K562 (cell line): ENCODE measurements around the gene NT5C1B. TPM values are rescaled to one million over a fixed set of nuclear protein-coding genes. Genes with fewer than 3 reads are reported as not detected.

Source experiments
- ATAC-seq: fragments of 200-7000 bp; cut with Tn5 transposase; 3 replicates; pipeline ENCODE4 v1.9.1; 2020; ENCODE audit warnings: moderate library complexity
- BruUV-seq: library from RNA; stranded (reverse); fragments of 400-500 nt; replicated peaks from 2 replicates; lab custom pipeline; 2021; lab: Mats Ljungman, UMichigan
- CTCF ChIA-PET: fragments of 300-600 bp; formaldehyde crosslinking; extraction: SDS; loops from one replicate; lab custom pipeline; 2021; ENCODE audit warnings: low intra/inter-chr PET ratio; lab: Yijun Ruan, JAX
- POLR2A ChIA-PET: fragments of 300-600, 350-650 bp; sonication (Branson Sonifier 250); formaldehyde crosslinking; extraction: SDS; loops from one replicate; lab custom pipeline; 2021; ENCODE audit warnings: antibody characterized with exemption, inconsistent platforms; lab: Yijun Ruan, JAX
- DNase-seq, 4 experiments: peaks; one replicate each; pipeline versions ENCODE4 v3.0.0 to v3.0.0-alpha.2; 2011 to 2018; ENCODE audit warnings: low spot score in 3 of 4, mixed read lengths in 3 of 4; ENCODE audit errors: extremely low read depth in 1 of 4
- FAIRE-seq: peaks from 2 replicates; lab custom pipeline; 2011; peaks lifted over from hg19 to GRCh38; lab: Jason Lieb, UNC
- H2AFZ ChIP-seq: 2 replicates; pipeline ENCODE4 v1.6.0; 2011; ENCODE audit warnings: low read depth, low read length, control low read depth, inconsistent platforms
- H3K27ac ChIP-seq: fragments of 200-600 bp; 3 replicates; pipeline ENCODE4 v1.8.0; 2011; ENCODE audit warnings: low read depth, mild to moderate bottlenecking, control low read depth, inconsistent platforms, low read length, moderate library complexity, mixed read lengths; ENCODE audit errors: extremely low read depth
- H3K27me3 ChIP-seq, 2 experiments: fragments of 300-600 bp in 1 of 2; 2 replicates in 1 of 2; 3 replicates in 1 of 2; pipeline versions ENCODE4 v1.6.0 to v1.8.0; 2011; ENCODE audit warnings: inconsistent platforms in 2 of 2, low read length in 2 of 2, mild to moderate bottlenecking in 1 of 2, mixed read lengths in 1 of 2, moderate library complexity in 1 of 2; ENCODE audit not compliant: control insufficient read depth in 2 of 2, insufficient read depth in 2 of 2
- H3K36me3 ChIP-seq: fragments of 300-600 bp; 3 replicates; pipeline ENCODE4 v1.8.0; 2011; ENCODE audit warnings: mild to moderate bottlenecking, low read length, inconsistent platforms; ENCODE audit not compliant: control insufficient read depth, insufficient read depth
- H3K4me1 ChIP-seq, 2 experiments: fragments of 200-600 bp in 1 of 2; replicated peaks in 1 of 2; 2 replicates in 1 of 2; 3 replicates in 1 of 2; pipeline versions ENCODE4 v1.5.1 to v1.8.0; 2011; ENCODE audit warnings: inconsistent platforms in 2 of 2, low read length in 2 of 2, mild to moderate bottlenecking in 1 of 2, mixed read lengths in 1 of 2, moderate library complexity in 1 of 2; ENCODE audit not compliant: control insufficient read depth in 2 of 2, insufficient read depth in 2 of 2
- H3K4me2 ChIP-seq: 2 replicates; pipeline ENCODE4 v1.6.1; 2011; ENCODE audit warnings: low read length, control low read depth, inconsistent platforms, mixed read lengths; ENCODE audit not compliant: insufficient read depth
- H3K4me3 ChIP-seq: fragments of 200-600 bp; sonication (generic), shearing (Covaris generic); 2 replicates; pipeline ENCODE4 v1.5.1; 2016; ENCODE audit warnings: control low read depth, inconsistent platforms
- H3K79me2 ChIP-seq: fragments of 200-600 bp; 3 replicates; pipeline ENCODE4 v1.8.0; 2011; ENCODE audit warnings: low read length, inconsistent platforms; ENCODE audit not compliant: control insufficient read depth, insufficient read depth
- H3K9ac ChIP-seq, 2 experiments: 2 replicates each; pipeline versions ENCODE4 v1.6.0 to v1.6.1; 2011; ENCODE audit warnings: low read depth in 2 of 2, low read length in 2 of 2, control low read depth in 1 of 2, inconsistent platforms in 1 of 2, mild to moderate bottlenecking in 1 of 2, mixed read lengths in 1 of 2; ENCODE audit not compliant: insufficient read depth in 1 of 2
- H3K9me1 ChIP-seq: one replicate; pipeline ENCODE4 v1.6.0; 2011; ENCODE audit warnings: inconsistent platforms, mild to moderate bottlenecking, low read length, moderate library complexity; ENCODE audit not compliant: control insufficient read depth, insufficient read depth
- H3K9me3 ChIP-seq: replicated peaks from 2 replicates; pipeline ENCODE4 v1.5.1; 2011; ENCODE audit warnings: low read depth, low read length, inconsistent platforms; ENCODE audit not compliant: control insufficient read depth, insufficient read depth
- H4K20me1 ChIP-seq: replicated peaks from 2 replicates; pipeline ENCODE4 v1.6.1; 2011; ENCODE audit warnings: low read length, inconsistent platforms, mixed read lengths; ENCODE audit not compliant: control insufficient read depth, insufficient read depth
- CEBPB ChIP-seq: fragments of 450-650 bp; IDR thresholded peaks from 2 replicates; pipeline ENCODE4 v1.6.1; 2016; ENCODE audit warnings: missing genetic modification characterization, missing compliant biosample characterization
- HMGN3 ChIP-seq: IDR thresholded peaks from 2 replicates; pipeline ENCODE4 v1.6.1; 2011; ENCODE audit warnings: borderline replicate concordance, low read depth, mild to moderate bottlenecking, mixed read lengths, low read length; ENCODE audit not compliant: insufficient read length; ENCODE audit errors: extremely low read depth
- HNRNPL ChIP-seq: fragments of 200-400 bp; formaldehyde crosslinking; IDR thresholded peaks from 2 replicates; pipeline ENCODE4 v1.6.1; 2017; ENCODE audit warnings: low read depth, mild to moderate bottlenecking, low read length
- JUN ChIP-seq, 2 experiments: sonication (generic) in 1 of 2; formaldehyde crosslinking in 1 of 2; IDR thresholded peaks; 2 replicates each; pipeline versions ENCODE4 v1.6.1 to v1.8.0; 2012 to 2022; ENCODE audit warnings: borderline replicate concordance in 2 of 2, mild to moderate bottlenecking in 2 of 2, improper control_type of control experiment in 1 of 2, low read depth in 1 of 2, low read length in 1 of 2, missing genetic modification reagents in 1 of 2
- MIER1 ChIP-seq: fragments of 450-650 bp; IDR thresholded peaks from 2 replicates; pipeline ENCODE4 v1.6.1; 2016; ENCODE audit warnings: antibody characterized with exemption, mild to moderate bottlenecking, low read depth
- MYBL2 ChIP-seq, 2 experiments: fragments of 450-650 bp in 1 of 2; sonication (generic) in 1 of 2; formaldehyde crosslinking in 1 of 2; IDR thresholded peaks; 2 replicates each; pipeline versions ENCODE4 v1.6.1 to v1.8.1; 2017 to 2022; ENCODE audit warnings: borderline replicate concordance in 1 of 2, inconsistent platforms in 1 of 2, low read depth in 1 of 2, mild to moderate bottlenecking in 1 of 2, missing genetic modification reagents in 1 of 2, moderate library complexity in 1 of 2
- SIN3B ChIP-seq: fragments of 450-650 bp; IDR thresholded peaks from 2 replicates; pipeline ENCODE4 v1.6.1; 2017; ENCODE audit warnings: low read depth, mild to moderate bottlenecking, moderate library complexity
- ZNF780A ChIP-seq: fragments of 250-450 bp; sonication (Bioruptor Pico); IDR thresholded peaks from 2 replicates; pipeline ENCODE4 v1.5.0; 2021; ENCODE audit warnings: mild to moderate bottlenecking
- WGBS: fragments of 100-300 bp; shearing (Covaris generic); methylation state at CpG from one replicate; pipeline ENCODE4 v1.1.6; 2016; ENCODE audit warnings: low coverage, mixed read lengths; ENCODE audit not compliant: insufficient coverage; ENCODE audit errors: missing lambda C conversion rate; 5-methylcytosine and 5-hydroxymethylcytosine counted together
- in situ Hi-C: fragments of 300-500 bp; cut with MboI; formaldehyde crosslinking; loops from 4 replicates; pipeline ENCODE4 v1.15.0; 2018; ENCODE audit warnings: inconsistent platforms, mixed read lengths
- intact Hi-C: fragments of 100-400 bp; cut with micrococcal nuclease; formaldehyde crosslinking; loops from 2 replicates; pipeline ENCODE4 v1.14.2; 2022
- polyA plus RNA-seq, 8 experiments: library from polyadenylated mRNA; depleted of rRNA in 4 of 8; stranded (reverse) in 5 of 8; unstranded in 3 of 8; fragments of >200 nt; fragmentation: Nextera tagmentation in 2 of 8; fragmentation: Illumina TruSeq in 1 of 8; extraction: Ambion mirVana in 2 of 8; extraction: Trizol in 1 of 8; gene quantifications; 2 replicates each; pipeline versions ENCODE4 v1.2.1 to v1.2.3, GENCODE V29; 2011 to 2014; ENCODE audit warnings: inconsistent platforms in 1 of 8, missing spikeins in 1 of 8
- total RNA-seq, 7 experiments: library from RNA; depleted of rRNA in 6 of 7; stranded (reverse); fragments of >200 nt in 6 of 7; fragmentation: Illumina TruSeq in 2 of 7; extraction: Trizol in 2 of 7; gene quantifications; 2 replicates each; pipeline versions ENCODE4 v1.2.1 to v1.2.3, GENCODE V29; 2011 to 2021; ENCODE audit warnings: low replicate concordance in 1 of 7
- TF ChIP-seq, protein P1 (sequence below): fragments of 450-650 bp; IDR thresholded peaks from 2 replicates; pipeline ENCODE4 v1.6.1; 2016

The NT5C1B gene
- total and polyA plus RNA-seq, 9 of the 15 experiments (the other 6 are each of a cell fraction or from before 2014, with no cell fraction given), result 0.07 TPM; not detected in 8

DNA sequence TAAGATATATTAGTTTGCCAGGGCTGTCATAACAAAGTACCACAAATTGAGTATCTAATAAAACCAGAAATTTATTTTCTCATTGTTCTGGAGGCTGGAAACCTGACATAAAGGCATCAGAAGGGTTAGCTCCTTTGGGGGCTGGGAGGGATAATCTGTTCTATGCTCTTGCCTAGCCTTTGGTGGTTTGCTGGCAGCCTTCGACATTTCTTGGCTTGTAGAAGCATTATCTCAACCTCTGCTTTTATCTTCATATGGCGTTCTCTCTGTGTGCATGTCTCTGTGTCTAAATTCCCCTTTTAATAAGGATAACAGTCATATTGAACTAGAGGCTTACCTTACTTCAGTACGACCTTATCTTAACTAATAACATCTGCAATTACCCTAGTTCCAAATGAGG is 22.8 kb upstream of the NT5C1B start (continued):
- TF ChIP-seq JUN (IDR thresholded peaks at IDR 0.05; ENCODE audit: borderline replicate concordance, low read depth, low read length) (no peak), JUN (CRISPR knock-in tag; IDR thresholded peaks at IDR 0.05; ENCODE audit: borderline replicate concordance) (no peak), HMGN3 (no peak), MIER1 (no peak), CEBPB (no peak), HNRNPL (no peak), MYBL2 (IDR thresholded peaks at IDR 0.05; ENCODE audit: low read depth) (no peak), MYBL2 (CRISPR knock-in tag; IDR thresholded peaks at IDR 0.05; ENCODE audit: borderline replicate concordance) (no peak), SIN3B (no peak)
- TF ChIP-seq, protein P1, sequence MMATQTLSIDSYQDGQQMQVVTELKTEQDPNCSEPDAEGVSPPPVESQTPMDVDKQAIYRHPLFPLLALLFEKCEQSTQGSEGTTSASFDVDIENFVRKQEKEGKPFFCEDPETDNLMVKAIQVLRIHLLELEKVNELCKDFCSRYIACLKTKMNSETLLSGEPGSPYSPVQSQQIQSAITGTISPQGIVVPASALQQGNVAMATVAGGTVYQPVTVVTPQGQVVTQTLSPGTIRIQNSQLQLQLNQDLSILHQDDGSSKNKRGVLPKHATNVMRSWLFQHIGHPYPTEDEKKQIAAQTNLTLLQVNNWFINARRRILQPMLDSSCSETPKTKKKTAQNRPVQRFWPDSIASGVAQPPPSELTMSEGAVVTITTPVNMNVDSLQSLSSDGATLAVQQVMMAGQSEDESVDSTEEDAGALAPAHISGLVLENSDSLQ, result no peak

DNA sequence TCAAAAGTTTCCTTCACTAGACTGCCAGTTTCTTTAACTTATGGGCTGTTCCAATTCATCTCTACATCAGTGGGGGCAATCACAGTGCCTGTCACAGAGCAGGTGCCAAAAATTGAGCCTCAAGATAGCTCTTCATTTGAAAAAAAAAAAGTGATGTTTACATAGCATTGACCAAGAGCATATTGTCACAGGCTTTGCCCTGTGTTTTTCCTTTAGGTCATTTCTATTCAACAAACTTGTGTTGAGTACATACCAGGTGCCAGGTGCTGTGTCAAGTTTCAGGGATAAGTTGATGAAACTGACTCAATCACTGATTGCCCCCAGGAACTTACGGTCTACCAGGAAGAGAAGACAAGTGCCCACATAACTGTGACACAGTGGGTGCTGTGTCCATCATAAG is 22.2 kb upstream of the NT5C1B start:
- in situ Hi-C loops, result no loop called here
- no peak overlapping the region for H3K9ac ChIP-seq
- no peaks in the 10 kb centered on the region for H3K4me1 ChIP-seq
- H3K9me1 ChIP-seq, result no peaks in the 10 kb centered on the region
- DNase-seq, result no peak
- H4K20me1 ChIP-seq, result no peaks in the 10 kb centered on the region
- H3K27me3 ChIP-seq, result no peaks in the 10 kb centered on the region
- POLR2A ChIA-PET, result interaction anchor here (0.7 to 1.1 kb wide), 2 partner anchors 11 to 1242 kb away, joined by 3 to 4 read pairs; no protein-coding TSS in a partner anchor
- no peak for TF ChIP-seq ZNF780A
- FAIRE-seq, result no peak
- BruUV-seq, result no TSS peak
- ATAC-seq, result no peak
- no peak overlapping the region for H3K4me2 ChIP-seq
- no peaks in the 10 kb centered on the region for H3K79me2 ChIP-seq
- H2AFZ ChIP-seq, result no peak overlapping the region
- WGBS, result 0% methylated on average over 1 of the region's 1 CpG
- H3K36me3 ChIP-seq, result no peaks in the 10 kb centered on the region
- H3K9me3 ChIP-seq, result no peaks in the 10 kb centered on the region
- CTCF ChIA-PET, result no interaction called here
- H3K27ac ChIP-seq, result no peak overlapping the region
- intact Hi-C loops, result no loop called here
- H3K4me3 ChIP-seq, result no peak overlapping the region
